OCI-LY1 (cell line): ENCODE measurements around the gene RBKS.

Source experiments
- CTCF ChIP-seq: fragments of 200-600 bp; sonication (generic), shearing (Covaris generic); IDR thresholded peaks from 2 replicates; pipeline ENCODE4 v1.5.1; 2017; ENCODE audit warnings: mild to moderate bottlenecking, antibody characterized with exemption, low read length, moderate library complexity, mixed read lengths
- EZH2 ChIP-seq: fragments of 200-600 bp; sonication (generic), shearing (Covaris generic); IDR thresholded peaks from 2 replicates; pipeline ENCODE4 v1.8.0; 2017; ENCODE audit warnings: borderline replicate concordance, mixed run types, mild to moderate bottlenecking, antibody characterized with exemption, low read length, moderate library complexity, mixed read lengths

- no peak for TF ChIP-seq CTCF
- TF ChIP-seq EZH2, result no peak
Observed at GRCh38 chr2:27921880-27922547, 31.8 kb upstream of the RBKS start.
